SK-N-SH (cell line): Measurements from ENCODE around the gene NBEA.

Experiments
- EP300 ChIP-seq, 2 experiments: IDR thresholded peaks; 2 replicates each; pipeline versions ENCODE4 v1.4.0 to v1.6.1; 2012; ENCODE audit warnings: borderline replicate concordance in 1 of 2, low read depth in 1 of 2, low read length in 1 of 2
- GABPA ChIP-seq: IDR thresholded peaks from 2 replicates; pipeline ENCODE4 v1.4.0; 2012; ENCODE audit warnings: low read depth, mild to moderate bottlenecking
- NFIC ChIP-seq: IDR thresholded peaks from 2 replicates; pipeline ENCODE4 v1.4.0; 2012; ENCODE audit warnings: borderline replicate concordance
- POLR2AphosphoS5 ChIP-seq: IDR thresholded peaks from 2 replicates; pipeline ENCODE4 v1.6.1; 2012; ENCODE audit warnings: low read depth, low read length
- SIN3A ChIP-seq: IDR thresholded peaks from 2 replicates; pipeline ENCODE4 v1.6.1; 2012; ENCODE audit warnings: low read depth, mild to moderate bottlenecking, low read length, moderate library complexity, borderline replicate concordance
- TAF1 ChIP-seq: IDR thresholded peaks from 2 replicates; pipeline ENCODE4 v1.6.1; 2012; ENCODE audit warnings: low read depth, mild to moderate bottlenecking, low read length, moderate library complexity, borderline replicate concordance
- TCF12 ChIP-seq: IDR thresholded peaks from 2 replicates; pipeline ENCODE4 v1.4.0; 2012
- YY1 ChIP-seq: IDR thresholded peaks from 2 replicates; pipeline ENCODE4 v1.4.0; 2012; ENCODE audit warnings: low read depth, mild to moderate bottlenecking
- TF ChIP-seq, protein P1 (sequence below): fragments of 200-600 bp; sonication (generic); IDR thresholded peaks from 2 replicates; pipeline ENCODE4 v1.6.1; 2017; ENCODE audit warnings: antibody characterized with exemption, mild to moderate bottlenecking, moderate library complexity
- TF ChIP-seq, protein P2 (sequence below): IDR thresholded peaks from 2 replicates; pipeline ENCODE4 v1.4.0; 2012; ENCODE audit warnings: low read depth
- TF ChIP-seq, protein P3 (sequence below): fragments of 150-350 bp; IDR thresholded peaks from 2 replicates; pipeline ENCODE4 v1.6.1; 2016; ENCODE audit warnings: mild to moderate bottlenecking, low read depth, low read length

DNA sequence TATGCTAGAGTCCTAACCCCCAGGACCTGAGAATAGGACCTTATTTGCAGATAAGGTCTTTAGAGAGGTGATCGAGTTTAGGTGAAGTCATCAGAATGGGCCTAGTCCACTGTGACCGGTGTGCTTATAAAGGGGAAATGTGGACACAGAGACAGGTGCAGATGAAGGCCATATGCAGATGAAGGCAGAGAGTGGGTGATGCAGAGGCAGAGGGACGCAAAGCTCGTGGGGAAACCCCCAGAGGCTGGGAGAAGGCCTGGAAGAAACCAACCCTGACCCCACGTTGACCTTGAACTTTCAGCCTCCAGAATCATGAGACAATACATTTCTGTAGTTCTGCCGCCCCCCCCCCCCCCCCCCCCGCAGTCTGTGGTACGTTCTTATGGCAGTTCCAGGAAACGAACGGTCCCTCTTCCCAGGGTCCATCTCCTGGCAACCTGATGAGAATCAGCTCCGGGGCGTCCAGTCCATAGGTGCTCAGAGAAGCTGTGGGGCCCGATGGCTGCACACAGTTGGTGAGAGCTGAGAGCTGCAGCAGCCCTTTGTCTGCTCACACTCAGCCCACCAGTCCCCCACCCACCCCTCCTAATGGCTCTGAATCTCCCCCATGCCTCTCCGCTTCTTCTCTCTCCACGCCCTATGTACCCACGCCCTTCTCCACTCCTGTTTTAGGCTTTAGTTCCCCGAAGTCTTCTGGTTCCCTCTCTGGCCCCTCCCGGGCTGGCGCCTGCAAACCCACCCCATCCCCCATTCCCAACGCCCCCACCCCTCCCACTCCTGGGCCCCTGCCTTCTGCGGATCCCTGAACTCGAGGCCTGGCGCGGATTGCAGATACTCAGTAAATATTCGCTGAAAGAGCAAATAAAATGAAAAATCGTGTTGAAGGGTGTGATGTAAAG lies 752.7 kb downstream of the NBEA start:
- no peak for TF ChIP-seq YY1
- TF ChIP-seq, protein P1, sequence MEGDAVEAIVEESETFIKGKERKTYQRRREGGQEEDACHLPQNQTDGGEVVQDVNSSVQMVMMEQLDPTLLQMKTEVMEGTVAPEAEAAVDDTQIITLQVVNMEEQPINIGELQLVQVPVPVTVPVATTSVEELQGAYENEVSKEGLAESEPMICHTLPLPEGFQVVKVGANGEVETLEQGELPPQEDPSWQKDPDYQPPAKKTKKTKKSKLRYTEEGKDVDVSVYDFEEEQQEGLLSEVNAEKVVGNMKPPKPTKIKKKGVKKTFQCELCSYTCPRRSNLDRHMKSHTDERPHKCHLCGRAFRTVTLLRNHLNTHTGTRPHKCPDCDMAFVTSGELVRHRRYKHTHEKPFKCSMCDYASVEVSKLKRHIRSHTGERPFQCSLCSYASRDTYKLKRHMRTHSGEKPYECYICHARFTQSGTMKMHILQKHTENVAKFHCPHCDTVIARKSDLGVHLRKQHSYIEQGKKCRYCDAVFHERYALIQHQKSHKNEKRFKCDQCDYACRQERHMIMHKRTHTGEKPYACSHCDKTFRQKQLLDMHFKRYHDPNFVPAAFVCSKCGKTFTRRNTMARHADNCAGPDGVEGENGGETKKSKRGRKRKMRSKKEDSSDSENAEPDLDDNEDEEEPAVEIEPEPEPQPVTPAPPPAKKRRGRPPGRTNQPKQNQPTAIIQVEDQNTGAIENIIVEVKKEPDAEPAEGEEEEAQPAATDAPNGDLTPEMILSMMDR = no peak
- TF ChIP-seq, protein P2, sequence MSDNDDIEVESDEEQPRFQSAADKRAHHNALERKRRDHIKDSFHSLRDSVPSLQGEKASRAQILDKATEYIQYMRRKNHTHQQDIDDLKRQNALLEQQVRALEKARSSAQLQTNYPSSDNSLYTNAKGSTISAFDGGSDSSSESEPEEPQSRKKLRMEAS = no peak
- TF ChIP-seq POLR2AphosphoS5 = no peak
- TF ChIP-seq TAF1 = no peak
- TF ChIP-seq SIN3A = no peak
- no peak for TF ChIP-seq GABPA
- TF ChIP-seq EP300 (IDR thresholded peaks at IDR 0.05; ENCODE audit: borderline replicate concordance in 1 of 2, low read depth in 1 of 2, low read length in 1 of 2) = no peak
- TF ChIP-seq TCF12 = no peak
- TF ChIP-seq, protein P3, sequence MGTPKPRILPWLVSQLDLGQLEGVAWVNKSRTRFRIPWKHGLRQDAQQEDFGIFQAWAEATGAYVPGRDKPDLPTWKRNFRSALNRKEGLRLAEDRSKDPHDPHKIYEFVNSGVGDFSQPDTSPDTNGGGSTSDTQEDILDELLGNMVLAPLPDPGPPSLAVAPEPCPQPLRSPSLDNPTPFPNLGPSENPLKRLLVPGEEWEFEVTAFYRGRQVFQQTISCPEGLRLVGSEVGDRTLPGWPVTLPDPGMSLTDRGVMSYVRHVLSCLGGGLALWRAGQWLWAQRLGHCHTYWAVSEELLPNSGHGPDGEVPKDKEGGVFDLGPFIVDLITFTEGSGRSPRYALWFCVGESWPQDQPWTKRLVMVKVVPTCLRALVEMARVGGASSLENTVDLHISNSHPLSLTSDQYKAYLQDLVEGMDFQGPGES = no peak
- no peak for TF ChIP-seq NFIC
